Fibroblast of lung (primary cell): ENCODE measurements around the gene UBE2L3. TPM values are rescaled to one million over a fixed set of nuclear protein-coding genes. Genes with fewer than 3 reads are reported as not detected.

Experiments
- DNase-seq, 2 donors: peaks; one replicate each; pipeline versions ENCODE4 v3.0.0 to v3.0.0-alpha.2; 2010; ENCODE audit warnings: low read depth in 2 of 2
- H2AFZ ChIP-seq: 2 replicates; pipeline ENCODE4 v1.5.1; 2012; ENCODE audit warnings: low read length, control low read depth, inconsistent platforms
- H3K27ac ChIP-seq: 2 replicates; pipeline ENCODE4 v1.5.1; 2011; ENCODE audit warnings: low read length, control low read depth; ENCODE audit not compliant: insufficient read depth
- H3K27me3 ChIP-seq: 2 replicates; pipeline ENCODE4 v1.5.1; 2011; ENCODE audit warnings: mild to moderate bottlenecking, low read length; ENCODE audit not compliant: control insufficient read depth, insufficient read depth
- H3K36me3 ChIP-seq: 2 replicates; pipeline ENCODE4 v1.5.1; 2011; ENCODE audit warnings: low read length; ENCODE audit not compliant: control insufficient read depth, insufficient read depth
- H3K4me1 ChIP-seq: 2 replicates; pipeline ENCODE4 v1.5.1; 2011; ENCODE audit warnings: low read length; ENCODE audit not compliant: control insufficient read depth, insufficient read depth; ENCODE audit errors: extremely low read depth
- H3K4me2 ChIP-seq: 2 replicates; pipeline ENCODE4 v1.5.1; 2011; ENCODE audit warnings: low read length, control low read depth; ENCODE audit not compliant: insufficient read depth; ENCODE audit errors: extremely low read depth
- H3K4me3 ChIP-seq, 4 experiments: fragments of 200-600 bp in 1 of 4; sonication (generic) in 1 of 4; replicated peaks in 1 of 4; 2 replicates each; pipeline ENCODE4 v1.5.1; 2011 to 2016; ENCODE audit warnings: low read length in 4 of 4, low read depth in 3 of 4, mild to moderate bottlenecking in 3 of 4, control low read depth in 2 of 4, inconsistent platforms in 1 of 4, mixed read lengths in 1 of 4; ENCODE audit not compliant: insufficient read depth in 1 of 4; ENCODE audit errors: control extremely low read depth in 1 of 4
- H3K79me2 ChIP-seq: 2 replicates; pipeline ENCODE4 v1.5.1; 2012; ENCODE audit warnings: mild to moderate bottlenecking, low read length, inconsistent platforms; ENCODE audit not compliant: control insufficient read depth, insufficient read depth
- H3K9ac ChIP-seq: 2 replicates; pipeline ENCODE4 v1.5.1; 2011; ENCODE audit warnings: mild to moderate bottlenecking, low read length, control low read depth; ENCODE audit not compliant: insufficient read depth
- H3K9me3 ChIP-seq: 2 replicates; pipeline ENCODE4 v1.5.1; 2012; ENCODE audit warnings: low read depth, low read length; ENCODE audit not compliant: control insufficient read depth, insufficient read depth
- H4K20me1 ChIP-seq: 2 replicates; pipeline ENCODE4 v1.5.1; 2011; ENCODE audit warnings: low read length; ENCODE audit not compliant: control insufficient read depth, insufficient read depth; ENCODE audit errors: extremely low read depth
- EZH2 ChIP-seq: IDR thresholded peaks from 2 replicates; pipeline ENCODE4 v1.5.1; 2012; ENCODE audit warnings: low read length, control low read depth, mild to moderate bottlenecking; ENCODE audit errors: missing control alignments
- polyA plus RNA-seq, 2 donors: library from polyadenylated mRNA; depleted of rRNA in 1 of 2; stranded (reverse) in 1 of 2; unstranded in 1 of 2; fragments of >200 nt; gene quantifications; 2 replicates each; pipeline ENCODE4 v1.2.1, GENCODE V29; 2011 to 2012; ENCODE audit warnings: missing spikeins in 1 of 2
- total RNA-seq: library from RNA; depleted of rRNA; stranded (reverse); fragments of >200 nt; gene quantifications from 2 replicates; pipeline ENCODE4 v1.2.1, GENCODE V29; 2014
- TF ChIP-seq, protein P1 (sequence below), 2 donors: IDR thresholded peaks in 1 of 2; conservative IDR thresholded peaks in 1 of 2; 1 replicate in 1 of 2; 2 replicates in 1 of 2; pipeline ENCODE4 v1.5.1; 2011 to 2012; ENCODE audit warnings: low read length in 2 of 2, control low read depth in 1 of 2, inconsistent platforms in 1 of 2, low read depth in 1 of 2, mild to moderate bottlenecking in 1 of 2

The UBE2L3 gene
- total and polyA plus RNA-seq, 2 donors (not counting 1 experiment from before 2014, with no cell fraction given), result 23.8 to 82.4 TPM

- Histone ChIP-seq H3K9me3 (no peaks in the 10 kb centered on the region), H3K4me3 (no peak overlapping the region), H3K27ac (no peak overlapping the region), H2AFZ (no peak overlapping the region), H3K27me3 (no peaks in the 10 kb centered on the region), H3K4me2 (peak overlapping the region; percentile 100), H3K36me3 (peaks cover 4% of the 10 kb centered on the region), H3K79me2 (peaks cover 5% of the 10 kb centered on the region), H4K20me1 (no peaks in the 10 kb centered on the region), H3K9ac (no peak overlapping the region), H3K4me1 (peaks cover 6% of the 10 kb centered on the region)
- TF ChIP-seq, protein P1, sequence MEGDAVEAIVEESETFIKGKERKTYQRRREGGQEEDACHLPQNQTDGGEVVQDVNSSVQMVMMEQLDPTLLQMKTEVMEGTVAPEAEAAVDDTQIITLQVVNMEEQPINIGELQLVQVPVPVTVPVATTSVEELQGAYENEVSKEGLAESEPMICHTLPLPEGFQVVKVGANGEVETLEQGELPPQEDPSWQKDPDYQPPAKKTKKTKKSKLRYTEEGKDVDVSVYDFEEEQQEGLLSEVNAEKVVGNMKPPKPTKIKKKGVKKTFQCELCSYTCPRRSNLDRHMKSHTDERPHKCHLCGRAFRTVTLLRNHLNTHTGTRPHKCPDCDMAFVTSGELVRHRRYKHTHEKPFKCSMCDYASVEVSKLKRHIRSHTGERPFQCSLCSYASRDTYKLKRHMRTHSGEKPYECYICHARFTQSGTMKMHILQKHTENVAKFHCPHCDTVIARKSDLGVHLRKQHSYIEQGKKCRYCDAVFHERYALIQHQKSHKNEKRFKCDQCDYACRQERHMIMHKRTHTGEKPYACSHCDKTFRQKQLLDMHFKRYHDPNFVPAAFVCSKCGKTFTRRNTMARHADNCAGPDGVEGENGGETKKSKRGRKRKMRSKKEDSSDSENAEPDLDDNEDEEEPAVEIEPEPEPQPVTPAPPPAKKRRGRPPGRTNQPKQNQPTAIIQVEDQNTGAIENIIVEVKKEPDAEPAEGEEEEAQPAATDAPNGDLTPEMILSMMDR (conservative IDR thresholded peaks at IDR 0.05 in 1 of 2, IDR thresholded peaks at IDR 0.05 in 1 of 2; ENCODE audit: low read depth in 1 of 2, low read length in 2 of 2), result no peak
- no peak for TF ChIP-seq EZH2
- DNase-seq, result no peak
These were observed 73.3 kb downstream of the UBE2L3 start for GRCh38 chr22:21640810-21641209.

DNA sequence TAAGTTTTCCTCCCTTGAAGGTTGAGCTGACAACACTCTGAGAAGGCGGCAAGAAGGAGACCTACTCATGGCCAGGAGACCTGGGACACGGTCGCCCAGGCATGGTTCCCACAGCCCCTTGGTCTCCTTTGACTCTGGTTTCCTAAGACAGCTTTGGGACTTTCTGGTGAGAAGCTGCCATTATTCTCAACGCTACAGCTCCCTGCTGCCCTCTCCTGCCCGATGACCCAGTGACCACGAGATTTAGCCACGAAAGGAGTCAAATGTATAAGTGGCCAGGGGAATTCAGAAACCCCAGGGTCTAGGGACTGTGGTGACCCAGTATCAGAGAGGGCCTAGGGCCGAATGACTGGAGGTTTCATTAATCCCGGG lies 73.9 kb downstream of the UBE2L3 start:
- H3K36me3 ChIP-seq, result peaks cover 7% of the 10 kb centered on the region
- peak overlapping the region; percentile 58 to 77 (median 72) for H3K4me3 ChIP-seq
- peaks cover 6% of the 10 kb centered on the region for H3K4me1 ChIP-seq
- peak overlapping the region; percentile 100 for H3K4me2 ChIP-seq
- no peaks in the 10 kb centered on the region for H3K27me3 ChIP-seq
- peak overlapping the region; percentile 82 for H3K27ac ChIP-seq
- DNase-seq, result peak; percentile 42 to 51
- H2AFZ ChIP-seq, result peak overlapping the region; percentile 94
- TF ChIP-seq, protein P1 (conservative IDR thresholded peaks at IDR 0.05 in 1 of 2, IDR thresholded peaks at IDR 0.05 in 1 of 2; ENCODE audit: low read depth in 1 of 2, low read length in 2 of 2), result peak; percentile 51 to 57
- no peak for TF ChIP-seq EZH2
- no peaks in the 10 kb centered on the region for H4K20me1 ChIP-seq
- peaks cover 5% of the 10 kb centered on the region for H3K79me2 ChIP-seq
- peak overlapping the region; percentile 74 for H3K9ac ChIP-seq
- H3K9me3 ChIP-seq, result no peaks in the 10 kb centered on the region

- H3K27me3 ChIP-seq, result no peaks in the 10 kb centered on the region
- DNase-seq, result peak; percentile 98 to 99
- no peaks in the 10 kb centered on the region for H3K9me3 ChIP-seq
- peak within 1 kb of the TSS; percentile 94 for H2AFZ ChIP-seq
- peak within 1 kb of the TSS; percentile 59 to 89 (median 76) for H3K4me3 ChIP-seq
- peaks cover 6% of the 10 kb centered on the region for H3K4me1 ChIP-seq
- peak within 1 kb of the TSS; percentile 100 for H3K4me2 ChIP-seq
- H3K36me3 ChIP-seq, result peaks cover 8% of the 10 kb centered on the region
- TF ChIP-seq, protein P1 (conservative IDR thresholded peaks at IDR 0.05 in 1 of 2, IDR thresholded peaks at IDR 0.05 in 1 of 2; ENCODE audit: low read depth in 1 of 2, low read length in 2 of 2), result no peak
- no peak for TF ChIP-seq EZH2
- peaks cover 5% of the 10 kb centered on the region for H3K79me2 ChIP-seq
- H3K27ac ChIP-seq, result peak within 1 kb of the TSS; percentile 82
- peak within 1 kb of the TSS; percentile 86 for H3K9ac ChIP-seq
- no peaks in the 10 kb centered on the region for H4K20me1 ChIP-seq
These were observed 74.5 kb downstream of the UBE2L3 start, which contains the start of gene SDF2L1 for GRCh38 chr22:21641789-21642583. Gene SDF2L1, plus strand, starts transcription at chr22:21642302. Its CDS starts 35 bp downstream, at chr22:21642337.
